Kidney glomerular epithelial cell (primary cell): ENCODE measurements around the gene BARD1.
"Not testable (repeated sequence)": the region's sequence is repeated elsewhere in the genome, so short reads cannot be mapped to it uniquely, and the experiment has no call there.

Experiments
- DNase-seq: peaks from one replicate; lab custom pipeline; 2025; lab: John Stamatoyannopoulos, UW

Gene BARD1

DNA sequence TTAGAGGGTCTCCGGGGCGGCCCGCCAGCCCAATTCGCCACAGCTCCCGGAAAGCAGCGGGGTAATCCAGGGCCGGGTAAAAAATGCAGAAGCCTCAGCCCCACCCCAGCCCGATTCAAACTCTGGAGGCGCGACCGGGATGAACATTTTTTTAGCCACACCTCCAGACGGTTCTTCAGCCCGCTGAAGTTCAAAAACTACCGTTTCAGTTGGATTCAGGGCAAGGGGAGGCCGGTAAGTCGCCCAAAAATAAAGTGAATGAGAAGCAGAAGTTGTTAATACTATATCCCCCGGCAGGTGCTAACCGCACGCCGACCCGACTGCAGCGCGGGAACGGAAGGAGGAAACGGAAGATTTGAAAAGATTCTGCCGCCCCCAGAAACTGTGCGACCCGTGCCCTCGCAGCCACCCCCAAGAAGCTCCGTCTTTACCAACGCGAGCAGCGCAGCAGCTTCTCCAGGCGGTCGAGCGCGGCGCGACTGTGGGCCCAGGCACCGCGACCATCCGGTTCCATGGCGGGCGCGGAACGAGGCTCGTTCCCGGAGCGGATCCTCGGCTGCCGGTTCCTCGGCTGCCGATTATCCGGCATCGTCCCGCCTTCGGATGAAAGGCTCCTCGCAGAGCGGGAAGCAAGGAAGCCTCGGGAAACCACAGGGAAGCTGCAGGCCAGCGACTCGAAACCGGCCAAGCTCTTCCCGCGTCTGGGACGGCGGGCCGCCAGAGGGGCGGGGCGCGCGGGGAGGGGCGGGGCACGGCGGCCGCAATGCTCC, at the start of gene BARD1:
TSS of gene BARD1 (minus strand) at position 703 of the 770 bp plus-strand sequence. CDS start at position 589, 114 bp downstream.
- DNase-seq: peak; percentile 73

DNA sequence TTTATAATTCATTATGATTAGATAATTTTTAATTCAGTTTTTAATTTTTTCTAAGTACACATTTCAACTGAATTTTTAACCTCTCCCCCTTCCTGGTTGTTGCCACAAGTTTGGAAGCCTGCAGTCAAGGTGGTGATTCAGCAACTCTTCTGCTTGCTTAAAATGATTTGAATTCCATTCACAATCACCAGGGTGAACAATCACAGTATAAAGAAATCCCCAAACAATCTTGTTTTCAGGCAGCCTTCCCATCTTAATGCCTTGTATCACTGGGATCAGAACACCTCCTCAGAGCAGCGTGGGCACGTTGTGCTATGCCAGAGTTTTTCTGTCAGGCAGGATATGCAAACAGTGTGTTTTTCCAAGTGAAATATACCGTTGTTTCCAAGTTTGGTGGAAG, 46.7 kb upstream of the BARD1 start:
- DNase-seq: peak; percentile 28

DNA sequence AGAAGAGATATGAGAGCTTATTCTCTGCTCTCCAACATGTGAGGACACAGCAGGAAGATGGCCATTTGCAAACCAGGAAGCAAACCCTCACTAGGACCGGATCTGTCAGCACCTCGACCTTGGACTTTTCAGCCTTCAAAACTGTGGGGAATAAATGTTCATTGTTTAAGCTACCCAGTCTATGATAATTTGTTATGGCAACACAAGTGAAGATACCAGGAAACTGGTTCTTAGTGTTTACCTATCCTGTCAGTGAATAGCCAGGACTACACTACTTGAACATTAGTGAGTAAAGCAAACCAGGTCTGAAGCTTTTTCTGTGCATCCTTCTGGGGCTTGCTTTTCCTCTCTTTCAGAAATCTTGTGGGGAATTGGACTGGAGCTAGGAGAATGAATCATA, 44.4 kb upstream of the BARD1 start:
- no peak for DNase-seq

DNA sequence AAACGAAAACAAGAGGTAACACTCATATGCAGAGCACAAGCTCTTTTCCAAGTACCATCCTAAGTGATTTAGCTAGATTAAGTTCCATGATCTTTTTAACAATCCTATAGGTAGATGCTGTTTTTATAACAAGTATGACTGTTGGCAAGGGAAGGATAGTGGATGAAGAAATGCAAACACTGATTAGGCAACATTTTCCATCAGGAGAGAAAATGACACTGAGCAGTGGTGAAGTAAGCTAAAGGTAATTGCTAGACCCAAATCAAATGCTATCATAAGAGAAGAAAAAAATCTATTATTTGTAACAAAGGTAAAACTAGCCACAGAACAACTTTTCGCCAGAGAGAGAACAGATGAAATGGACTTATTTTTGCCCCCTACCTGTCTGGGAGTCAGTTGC, 34.3 kb upstream of the BARD1 start:
- DNase-seq: no peak

DNA sequence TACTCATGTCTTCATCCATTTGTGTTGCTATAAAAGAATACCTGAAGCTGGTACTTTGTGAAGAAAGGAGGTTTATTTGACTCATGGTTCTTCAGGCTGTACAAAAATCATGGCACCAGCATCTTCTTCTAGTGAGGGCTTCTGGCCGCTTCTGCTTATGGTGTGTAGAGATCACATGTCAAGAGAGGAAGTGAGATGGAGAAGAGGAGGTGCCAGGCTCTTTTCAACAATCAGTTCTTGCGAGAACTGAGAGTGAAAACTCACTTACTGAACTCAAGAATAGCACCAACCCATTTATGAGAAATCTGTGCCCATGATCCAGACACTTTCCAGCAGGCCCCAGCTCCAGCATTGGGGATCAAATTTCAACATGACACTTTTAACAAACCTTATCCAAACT, 30.0 kb upstream of the BARD1 start:
- DNase-seq: no peak

DNA sequence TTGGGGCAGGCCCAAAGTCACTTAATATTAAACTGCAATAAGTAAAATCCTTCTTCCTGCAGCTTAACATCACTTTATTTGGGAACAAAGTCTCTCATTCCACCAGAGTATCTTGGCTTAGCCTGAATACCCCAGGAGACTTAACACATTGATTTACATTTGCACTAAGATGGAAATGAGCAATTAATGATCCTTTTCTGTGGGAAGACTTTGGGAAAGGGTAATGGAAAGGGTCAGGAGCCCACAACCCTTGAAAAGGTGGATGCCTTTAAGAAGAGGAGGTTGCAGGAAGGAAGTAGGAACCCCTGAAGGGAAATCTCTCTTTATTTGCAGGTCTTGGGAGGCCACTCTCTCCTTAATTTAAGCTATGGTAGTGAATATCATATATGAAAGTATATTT, 28.0 kb upstream of the BARD1 start:
- no peak for DNase-seq

DNA sequence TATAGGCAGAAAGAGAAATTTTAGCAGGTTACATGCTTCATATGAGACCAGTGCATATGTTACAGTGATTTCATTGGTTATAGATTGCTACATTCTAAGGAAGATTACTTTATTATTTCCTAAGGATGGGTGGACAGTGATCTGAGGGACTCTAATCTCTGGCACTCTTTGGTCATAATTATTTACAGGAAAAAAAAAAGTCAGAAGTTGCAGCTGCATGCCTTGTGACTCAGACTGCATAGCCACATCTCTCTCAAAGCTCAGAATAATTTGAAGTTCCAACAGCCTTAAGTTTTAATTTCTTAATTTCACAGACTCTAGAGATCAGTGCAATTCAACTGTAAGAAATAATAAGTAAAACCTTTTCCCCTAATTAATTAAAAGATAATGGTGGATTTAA, 27.1 kb upstream of the BARD1 start:
- no peak for DNase-seq

DNA sequence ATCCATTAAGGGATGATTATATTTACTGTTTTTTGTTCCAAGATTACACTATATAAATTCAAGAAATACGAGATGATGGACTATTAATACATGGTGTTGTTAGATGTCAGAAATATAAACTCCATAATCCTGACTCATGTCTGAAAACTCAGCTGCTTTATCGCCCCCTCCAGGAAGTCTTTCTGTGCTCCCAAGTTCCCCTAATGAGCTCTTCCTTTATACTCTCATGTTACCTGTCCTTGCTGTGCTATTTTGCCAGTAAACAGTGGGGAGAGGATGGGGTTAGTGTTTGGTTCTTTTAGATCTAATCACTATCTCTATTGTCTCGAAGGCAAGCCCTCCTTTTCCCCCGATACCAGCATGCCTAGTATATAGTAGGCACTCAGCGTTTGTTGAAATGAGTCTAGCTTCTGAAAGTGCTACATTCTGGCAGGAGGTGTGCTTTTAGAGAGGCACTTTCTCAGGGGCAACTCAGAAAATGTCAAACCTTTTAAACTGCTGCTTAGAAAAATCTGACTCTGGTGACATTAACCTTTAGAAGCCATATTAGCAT, 21.4 kb upstream of the BARD1 start:
- DNase-seq: peak; percentile 4

DNA sequence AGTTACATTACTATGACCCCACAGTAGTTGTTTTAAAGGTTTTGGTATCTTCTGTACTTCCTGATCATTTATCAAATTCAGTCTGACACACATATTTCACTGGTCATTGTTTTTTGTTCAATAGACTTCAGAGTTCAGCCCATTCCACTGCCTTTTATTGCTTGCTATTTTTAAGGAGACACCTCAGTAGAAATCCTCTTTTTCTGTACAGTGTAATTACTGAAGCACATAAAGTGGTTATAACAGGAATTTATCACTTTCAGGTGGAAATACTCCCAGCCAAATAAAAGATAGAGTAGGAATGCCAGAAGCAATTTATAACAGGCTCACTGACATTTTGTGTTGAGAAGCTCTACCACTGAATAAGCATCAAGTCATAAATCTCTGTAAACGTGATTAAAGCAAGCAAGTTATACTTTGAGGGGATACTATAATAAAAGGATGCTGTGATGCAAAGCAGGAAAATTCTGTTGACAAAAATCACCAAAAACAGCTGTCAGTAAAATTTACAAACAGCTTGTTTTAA, 6.6 kb upstream of the BARD1 start:
- DNase-seq: no peak

DNA sequence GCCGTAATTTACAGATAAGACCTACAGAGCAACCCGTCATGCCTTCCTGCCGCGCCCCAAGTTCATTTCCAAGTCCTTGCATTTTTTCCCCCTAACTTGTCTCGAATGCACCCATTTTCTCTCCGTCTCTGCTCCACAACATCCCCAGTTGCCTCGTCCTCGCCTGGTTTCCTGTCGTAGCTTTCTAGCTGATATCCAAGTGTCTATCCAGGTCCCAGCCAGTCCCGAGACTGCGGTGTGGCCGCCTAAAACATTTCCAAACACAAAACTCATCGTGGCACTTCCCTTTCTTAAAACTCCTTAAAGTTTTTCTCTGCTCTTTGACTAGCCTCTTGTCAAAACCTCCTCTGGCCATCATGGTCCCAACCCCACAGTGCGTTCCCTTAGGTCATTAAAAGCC, 1.2 kb upstream of the BARD1 start:
- no peak for DNase-seq

DNA sequence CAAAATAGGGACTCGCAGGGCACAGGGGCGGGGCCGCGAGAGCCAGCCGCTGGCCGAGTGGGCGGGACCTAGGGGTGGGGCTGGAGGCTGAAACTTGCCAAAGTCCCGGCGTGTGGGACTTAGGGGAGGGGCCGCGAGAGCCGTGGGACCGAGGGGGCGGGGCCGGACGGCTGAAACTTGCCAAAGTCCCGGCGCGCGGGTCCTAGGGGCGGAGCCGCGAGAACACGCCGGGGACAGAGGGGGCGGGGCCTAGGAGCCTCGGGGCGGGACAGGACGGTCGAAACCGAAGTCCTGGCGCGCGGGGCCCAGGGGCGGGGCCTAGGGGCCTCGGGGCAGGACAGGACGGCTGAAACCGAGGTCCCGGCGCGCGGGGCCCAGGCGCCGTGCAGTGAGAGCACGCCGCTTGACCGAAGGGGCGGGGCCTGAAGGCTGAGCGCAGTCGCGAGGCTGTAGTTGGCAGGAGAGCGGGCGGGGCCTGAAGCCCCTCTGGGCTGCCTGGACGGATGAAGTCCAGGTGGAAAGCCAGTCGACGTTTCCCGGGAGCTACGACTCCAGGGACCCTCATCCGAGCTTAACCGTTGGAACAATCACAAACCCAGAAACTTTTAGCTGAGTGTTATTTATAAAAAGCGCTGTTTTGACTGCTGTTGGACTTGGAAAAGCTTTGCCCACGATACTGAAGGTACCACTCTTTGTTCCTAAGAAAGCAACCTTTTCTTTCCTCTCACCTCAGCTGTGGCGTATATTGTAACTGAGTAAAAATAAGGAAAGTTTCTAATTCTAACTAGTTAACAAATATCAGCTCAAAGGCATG, 475 bp upstream of the BARD1 start:
- DNase-seq: peak; percentile 100

DNA sequence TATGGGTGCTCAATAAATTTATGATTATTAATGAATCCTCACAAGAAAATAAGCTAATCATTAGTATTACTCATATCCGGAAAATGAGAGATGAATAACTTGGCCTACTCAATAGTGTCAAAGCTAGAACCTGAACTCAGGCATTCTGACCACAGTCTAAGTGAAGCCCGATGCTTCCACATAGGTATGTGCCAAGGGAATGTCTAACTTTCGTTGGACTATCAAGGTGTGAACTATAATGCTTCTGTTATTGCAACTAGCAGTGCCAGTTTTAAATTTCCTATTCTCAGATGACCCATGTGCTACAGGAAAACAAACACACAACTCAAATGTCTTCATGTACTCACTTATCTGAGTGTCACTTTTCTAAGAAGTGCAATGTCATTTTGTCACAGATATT, 1.8 kb downstream of the BARD1 start:
- DNase-seq: peak; percentile 12

DNA sequence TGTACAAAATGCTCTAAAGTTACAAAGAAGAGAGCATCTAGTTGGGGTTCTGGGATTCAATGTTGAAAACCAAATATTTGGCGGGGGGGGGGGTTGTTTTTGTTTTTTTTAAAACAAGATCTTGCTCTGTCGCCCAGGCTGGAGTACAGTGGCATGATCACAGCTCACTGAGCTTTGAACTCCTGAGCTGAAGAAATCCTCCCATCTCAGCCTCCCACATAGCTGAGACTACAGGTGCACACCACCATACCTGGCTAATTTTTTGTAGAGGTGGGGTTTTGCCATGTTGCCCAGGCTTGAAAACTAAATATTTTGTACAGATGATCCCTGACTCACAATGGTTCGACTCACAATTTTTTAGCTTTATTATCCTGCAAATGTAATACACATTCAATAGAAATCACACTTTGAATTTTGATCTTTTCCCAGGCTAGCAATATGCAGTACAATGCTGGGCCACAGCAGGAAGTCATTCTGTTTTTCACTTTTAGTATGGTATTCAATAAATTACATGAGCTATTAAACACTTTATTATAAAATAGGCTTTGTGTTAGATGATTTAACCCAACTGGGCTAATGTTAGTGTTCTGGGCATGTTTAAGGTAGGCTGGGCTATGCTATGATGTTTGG, 7.6 kb downstream of the BARD1 start:
- DNase-seq: no peak

DNA sequence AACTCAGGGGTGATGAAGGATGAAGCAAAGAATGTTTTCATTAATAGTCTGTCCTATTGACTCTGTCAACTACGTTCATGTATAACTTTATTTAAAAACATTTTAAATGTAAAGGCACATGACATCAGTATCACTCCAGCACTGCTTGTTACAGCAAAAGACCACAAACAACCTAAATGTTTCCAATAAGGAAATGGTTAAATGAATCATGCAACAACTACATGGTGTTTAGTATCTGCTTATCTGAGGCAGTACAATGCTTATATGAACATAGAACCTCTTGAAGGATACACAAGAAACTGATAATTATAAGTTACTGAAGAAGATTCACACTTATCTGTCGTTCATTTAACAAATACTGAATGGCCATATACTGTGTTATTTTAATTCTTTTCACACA, 8.4 kb downstream of the BARD1 start:
- DNase-seq: no peak

DNA sequence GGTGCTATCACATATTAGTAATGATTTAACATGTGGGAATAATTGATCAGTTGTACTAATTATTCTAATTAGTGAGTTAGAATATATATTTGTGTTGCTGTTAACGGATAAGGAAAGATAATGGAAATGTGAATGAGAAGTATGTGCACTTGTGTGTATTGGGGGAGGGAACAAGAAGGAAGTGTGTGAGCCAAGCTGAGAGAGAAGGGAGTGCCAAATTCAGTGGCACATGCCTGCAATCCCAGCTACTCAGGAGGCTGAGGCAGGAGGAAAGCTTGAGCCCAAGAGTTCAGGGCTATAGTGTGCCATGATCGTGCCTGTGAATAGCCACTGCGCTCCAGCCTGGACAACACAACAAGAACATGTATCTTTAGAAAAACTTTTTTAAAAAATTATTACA, 9.3 kb downstream of the BARD1 start:
- DNase-seq: no peak

DNA sequence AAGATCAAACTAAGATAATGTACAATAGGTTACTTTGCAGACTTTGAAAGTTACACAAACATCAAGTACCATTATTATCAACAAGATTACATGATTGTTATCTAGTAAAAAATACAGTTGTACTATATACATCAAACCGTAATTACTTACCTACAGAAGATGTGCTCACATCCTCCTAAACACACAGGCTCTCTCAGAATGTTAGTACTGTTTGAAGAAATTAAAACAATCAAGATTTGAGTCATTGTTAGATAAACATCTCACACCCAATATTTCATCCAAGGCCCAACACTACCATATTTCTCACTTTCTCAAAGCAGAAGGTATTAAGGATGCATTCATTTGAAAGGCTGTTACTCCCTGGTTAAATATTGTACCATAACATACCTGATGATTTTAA, 12.6 kb downstream of the BARD1 start:
- DNase-seq: no peak

DNA sequence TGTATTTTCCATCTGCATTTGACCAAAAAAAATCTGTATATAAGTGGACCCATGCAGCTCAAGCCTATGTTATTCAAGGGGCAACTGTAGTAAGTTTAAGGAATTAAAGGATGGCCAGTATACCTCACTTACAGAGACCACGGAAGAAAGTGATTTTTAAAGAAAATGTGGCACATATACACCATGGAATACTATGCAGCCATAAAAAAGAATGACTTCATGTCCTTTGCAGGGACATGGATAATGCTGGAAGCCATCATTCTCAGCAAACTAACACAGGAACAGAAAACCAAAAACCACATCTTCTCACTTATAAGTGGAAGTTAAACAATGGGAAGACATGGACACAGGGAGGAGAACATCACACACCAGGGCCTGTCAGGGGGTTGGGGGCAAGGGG, 26.3 kb downstream of the BARD1 start:
- DNase-seq: not testable (repeated sequence)

DNA sequence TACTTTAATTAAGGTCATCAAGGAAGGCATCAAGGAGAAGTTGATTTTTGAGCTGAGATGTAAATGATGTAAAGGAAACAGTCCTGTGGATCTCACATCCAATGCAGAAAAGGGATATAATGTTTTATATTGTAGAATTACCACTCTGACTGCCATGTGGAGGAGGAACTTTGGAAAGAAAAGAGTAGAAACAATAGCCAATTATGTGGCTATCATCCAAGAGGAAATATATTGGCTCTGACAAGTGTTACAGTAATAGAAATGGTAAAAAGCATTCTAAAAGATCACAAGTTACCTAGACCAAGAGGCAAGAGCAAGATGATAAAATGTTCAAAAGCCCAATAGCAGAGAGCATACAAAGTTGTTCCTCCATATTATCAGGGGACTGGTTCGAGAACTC, 26.8 kb downstream of the BARD1 start:
- no peak for DNase-seq

DNA sequence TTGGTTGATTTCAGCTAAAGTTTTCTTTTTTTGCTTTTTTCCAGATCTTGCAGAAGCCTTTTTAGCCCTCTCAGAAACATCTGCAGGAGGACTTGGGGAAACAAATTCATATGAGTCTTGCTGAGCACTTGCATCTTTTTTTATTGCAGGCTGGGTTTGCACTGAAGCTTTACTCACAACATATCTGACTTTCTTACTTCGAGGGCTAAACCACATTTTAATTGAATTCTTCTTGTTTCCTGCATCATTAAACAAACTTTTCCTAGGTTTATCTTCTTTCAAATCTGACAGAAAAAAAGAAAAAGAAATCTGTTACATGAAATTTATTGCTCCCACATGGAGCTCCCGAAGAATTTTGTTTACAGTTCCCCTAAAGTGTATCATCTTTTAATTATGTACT, 28.3 kb downstream of the BARD1 start:
- no peak for DNase-seq

DNA sequence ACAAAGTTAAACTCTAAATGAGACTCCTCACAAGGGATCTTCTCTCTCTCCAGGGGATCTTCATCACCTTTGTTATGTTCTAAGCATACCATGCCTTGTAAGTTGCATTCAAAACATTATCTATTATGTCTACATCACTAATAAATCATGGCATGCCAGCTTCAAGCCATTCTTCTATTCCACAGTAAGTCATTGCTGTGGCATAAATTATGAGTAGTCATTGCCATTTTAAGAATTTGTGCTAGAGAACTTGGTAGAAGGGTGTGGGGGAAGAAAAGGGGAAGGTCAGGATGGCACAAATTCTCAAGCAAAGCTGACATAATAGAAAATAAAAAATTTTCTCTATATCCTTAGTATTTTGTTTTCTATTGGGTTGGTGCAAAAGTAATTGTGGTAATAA, 33.5 kb downstream of the BARD1 start:
- no peak for DNase-seq

DNA sequence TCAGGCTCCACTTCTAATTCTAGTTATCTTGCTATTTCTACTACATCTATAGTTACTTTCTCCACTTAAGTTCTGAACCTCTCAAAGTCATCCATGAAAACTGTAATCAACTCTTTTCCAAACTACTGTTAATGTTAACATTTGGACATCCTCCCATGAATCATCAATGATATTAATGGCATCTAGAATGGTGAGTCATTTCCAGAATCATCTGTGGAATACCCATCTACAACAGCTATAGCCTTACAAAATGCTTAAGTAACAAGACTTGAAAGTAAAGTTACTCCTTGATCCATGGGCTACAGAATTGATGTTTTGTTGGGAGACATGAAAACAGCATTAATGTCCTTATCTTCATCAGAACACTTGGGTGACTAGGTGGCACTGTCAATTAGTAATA, 35.4 kb downstream of the BARD1 start:
- no peak for DNase-seq

DNA sequence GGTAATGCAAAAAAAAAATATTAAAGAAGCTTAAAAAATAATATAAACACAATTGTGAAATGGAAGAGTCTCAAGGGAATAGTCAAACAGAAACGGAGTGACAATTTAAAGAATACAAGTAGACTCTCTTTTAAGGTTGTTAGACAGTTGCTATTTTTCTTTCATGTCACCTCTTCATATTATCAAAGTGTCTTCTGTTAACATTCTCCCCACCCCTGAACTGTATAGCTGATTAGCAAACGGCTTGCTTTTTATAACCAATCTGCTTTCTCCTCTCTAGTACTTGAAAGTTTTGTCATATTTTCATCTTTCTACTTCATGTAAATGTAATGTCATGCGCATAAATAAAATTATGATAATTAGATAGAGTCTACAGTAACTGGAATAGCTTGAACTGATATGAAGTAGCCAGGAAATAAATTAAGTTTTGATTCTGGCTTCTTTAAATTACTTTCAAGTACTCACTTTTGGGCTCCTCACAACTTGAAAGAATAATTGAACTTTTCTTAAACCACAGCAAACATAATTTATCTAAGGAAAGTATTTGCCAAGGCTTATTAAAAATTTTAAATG, 37.0 kb downstream of the BARD1 start:
- DNase-seq: no peak
